Esophagus muscularis mucosa (tissue), 4 donors: ENCODE measurements around the gene ADGRB3. TPM values are rescaled to one million over a fixed set of nuclear protein-coding genes. Genes with fewer than 3 reads are reported as not detected.

Experiments
- DNase-seq: peaks from one replicate; pipeline ENCODE4 v3.0.0-alpha.2; 2017; ENCODE audit errors: extremely low spot score
- H3K27ac ChIP-seq, 4 donors: fragments of 200-600 bp; sonication (generic); replicated peaks in 1 of 4; 1 replicate in 3 of 4; 2 replicates in 1 of 4; pipeline ENCODE4 v1.5.1; 2016 to 2019; ENCODE audit warnings: mild to moderate bottlenecking in 1 of 4
- H3K27me3 ChIP-seq, 4 donors: fragments of 200-600 bp; sonication (generic); one replicate each; pipeline versions ENCODE4 v1.5.1 to v1.6.0; 2016 to 2019
- H3K36me3 ChIP-seq, 4 donors: fragments of 200-600 bp; sonication (generic); one replicate each; pipeline ENCODE4 v1.5.1; 2016 to 2019
- H3K4me1 ChIP-seq, 4 donors: fragments of 200-600 bp; sonication (generic); one replicate each; pipeline ENCODE4 v1.5.1; 2016 to 2019
- H3K4me3 ChIP-seq, 4 donors: fragments of 200-600 bp; sonication (generic); 1 replicate in 2 of 4; 2 replicates in 2 of 4; pipeline ENCODE4 v1.5.1; 2016 to 2019; ENCODE audit warnings: mild to moderate bottlenecking in 4 of 4, moderate library complexity in 1 of 4
- H3K9me3 ChIP-seq, 4 donors: fragments of 200-600 bp; sonication (generic); 1 replicate in 3 of 4; 2 replicates in 1 of 4; pipeline ENCODE4 v1.5.1; 2016 to 2019
- CTCF ChIP-seq, 3 experiments: fragments of 200-600 bp in 2 of 3; fragments of 450-650 bp in 1 of 3; sonication (generic) in 2 of 3; IDR thresholded peaks; one replicate each; pipeline ENCODE4 v1.5.1; 2017 to 2019; ENCODE audit warnings: antibody characterized with exemption in 3 of 3, mild to moderate bottlenecking in 2 of 3, moderate library complexity in 1 of 3
- EP300 ChIP-seq: sonication (generic); formaldehyde crosslinking; IDR thresholded peaks from one replicate; pipeline ENCODE4 v1.6.1; 2017; ENCODE audit warnings: antibody characterized with exemption
- POLR2A ChIP-seq: fragments of 450-650 bp; IDR thresholded peaks from one replicate; pipeline ENCODE4 v1.6.1; 2017; ENCODE audit warnings: antibody characterized with exemption, moderate library complexity, mild to moderate bottlenecking, low read depth
- POLR2AphosphoS5 ChIP-seq, 2 donors: sonication (generic); formaldehyde crosslinking; IDR thresholded peaks; one replicate each; pipeline ENCODE4 v1.6.1; 2017; ENCODE audit warnings: antibody characterized with exemption in 2 of 2
- WGBS: methylation state at CpG from one replicate; pipeline ENCODE4 v1.1.5; 2018; 5-methylcytosine and 5-hydroxymethylcytosine counted together
- intact Hi-C: fragments of 100-400 bp; cut with DNase I; formaldehyde crosslinking; loops from one replicate; pipeline ENCODE4 v1.15.1; 2023
- total RNA-seq, 4 donors: library from RNA; depleted of rRNA; stranded (reverse); fragments of >200 nt; gene quantifications; one replicate each; pipeline versions ENCODE4 v1.1.0 to v1.2.1, GENCODE V29; 2016

The ADGRB3 gene
- total RNA-seq, 4 donors from 2014 or later, result 4.9 to 6.3 (median 5.8) TPM

GRCh38 chr6:69416776-69417175, 781.7 kb downstream of the ADGRB3 start:
- no peak for DNase-seq
- peaks cover 0 to 5% (median 0%) of the 10 kb centered on the region in 4 donors for H3K4me1 ChIP-seq
- intact Hi-C loops, result no loop called here
- WGBS, result 24% methylated on average over 2 of the region's 2 CpGs
- H3K36me3 ChIP-seq, result no peaks in the 10 kb centered on the region
- no peak overlapping the region for H3K27ac ChIP-seq
- H3K27me3 ChIP-seq, result no peaks in the 10 kb centered on the region
- no peak for TF ChIP-seq EP300
- TF ChIP-seq CTCF (IDR thresholded peaks at IDR 0.05), result no peak
- TF ChIP-seq POLR2AphosphoS5 (IDR thresholded peaks at IDR 0.05), result no peak
- TF ChIP-seq POLR2A, result no peak
- no peaks in the 10 kb centered on the region for H3K9me3 ChIP-seq
- H3K4me3 ChIP-seq, result no peak overlapping the region

- H3K27ac ChIP-seq, result no peak overlapping the region
- no peaks in the 10 kb centered on the region for H3K27me3 ChIP-seq
- intact Hi-C loops, result no loop called here
- H3K4me3 ChIP-seq, result no peak overlapping the region
- peaks cover 0 to 17% (median 8%) of the 10 kb centered on the region in 4 donors for H3K4me1 ChIP-seq
- H3K36me3 ChIP-seq, result no peaks in the 10 kb centered on the region
- no peak for DNase-seq
- H3K9me3 ChIP-seq, result no peaks in the 10 kb centered on the region
- TF ChIP-seq EP300, result no peak
- no peak for TF ChIP-seq POLR2A
These were observed 786.2 kb downstream of the ADGRB3 start for GRCh38 chr6:69421269-69421668.

GRCh38 chr6:69422020-69422419, 786.9 kb downstream of the ADGRB3 start:
- Histone ChIP-seq H3K27me3 (no peaks in the 10 kb centered on the region), H3K36me3 (no peaks in the 10 kb centered on the region), H3K4me3 (no peak overlapping the region), H3K4me1 (peaks cover 0 to 12% (median 8%) of the 10 kb centered on the region in 4 donors), H3K27ac (no peak overlapping the region), H3K9me3 (no peaks in the 10 kb centered on the region)
- TF ChIP-seq CTCF (IDR thresholded peaks at IDR 0.05), result no peak
- TF ChIP-seq EP300, result no peak
- no peak for TF ChIP-seq POLR2AphosphoS5 (IDR thresholded peaks at IDR 0.05)
- TF ChIP-seq POLR2A, result no peak
- 86% methylated on average over 1 of the region's 1 CpG for WGBS
- DNase-seq, result no peak
- intact Hi-C loops, result no loop called here

- Histone ChIP-seq H3K36me3 (no peaks in the 10 kb centered on the region), H3K27ac (no peak overlapping the region), H3K4me3 (no peak overlapping the region), H3K27me3 (no peaks in the 10 kb centered on the region), H3K9me3 (no peaks in the 10 kb centered on the region), H3K4me1 (peaks cover 0 to 12% (median 8%) of the 10 kb centered on the region in 4 donors)
- 56% methylated on average over 3 of the region's 3 CpGs for WGBS
- intact Hi-C loops, result no loop called here
- DNase-seq, result no peak
- TF ChIP-seq EP300 (no peak), POLR2A (no peak), POLR2AphosphoS5 (IDR thresholded peaks at IDR 0.05) (no peak), CTCF (IDR thresholded peaks at IDR 0.05) (no peak)
These were observed 787.4 kb downstream of the ADGRB3 start for GRCh38 chr6:69422475-69422874.

GRCh38 chr6:69423785-69424184, 788.7 kb downstream of the ADGRB3 start:
- no peaks in the 10 kb centered on the region for H3K36me3 ChIP-seq
- no peaks in the 10 kb centered on the region for H3K27me3 ChIP-seq
- no peak overlapping the region for H3K27ac ChIP-seq
- H3K4me1 ChIP-seq, result peaks cover 0 to 12% (median 8%) of the 10 kb centered on the region in 4 donors
- H3K9me3 ChIP-seq, result no peaks in the 10 kb centered on the region
- 93% methylated on average over 3 of the region's 3 CpGs for WGBS
- no peak for DNase-seq
- H3K4me3 ChIP-seq, result no peak overlapping the region
- intact Hi-C loops, result no loop called here
- TF ChIP-seq POLR2A (no peak), POLR2AphosphoS5 (IDR thresholded peaks at IDR 0.05) (no peak), CTCF (IDR thresholded peaks at IDR 0.05) (no peak), EP300 (no peak)
